Activated CD4-positive, alpha-beta T cell treated with anti-CD3 and anti-CD28 coated beads, Interleukin-2, Interleukin-4, amounts not matched to agents 100 ng/mL and 50 ng/mL, durations not matched to agents 16 hours and 8 hours (primary cell): ENCODE results near the gene DMAC2L.
"Not testable (repeated sequence)": the region's sequence is repeated elsewhere in the genome, so short reads cannot be mapped to it uniquely, and the experiment has no call there.

ENCODE experiments used
- DNase-seq: peaks from one replicate; pipeline ENCODE4 v3.0.0-alpha.2; 2020; ENCODE audit warnings: low spot score

DMAC2L gene

GRCh38 chr14:50356283-50356682, 44.2 kb downstream of the DMAC2L start:
- DNase-seq: not testable (repeated sequence)

GRCh38 chr14:50357124-50357523, 45.0 kb downstream of the DMAC2L start:
- DNase-seq: no peak

GRCh38 chr14:50357753-50358395, 45.8 kb downstream of the DMAC2L start:
- no peak for DNase-seq

GRCh38 chr14:50359631-50360030, 47.5 kb downstream of the DMAC2L start:
- DNase-seq: no peak

GRCh38 chr14:50360093-50360492, 48.0 kb downstream of the DMAC2L start:
- DNase-seq: no peak

- DNase-seq: no peak
Observed at GRCh38 chr14:50360851-50361250, 48.7 kb downstream of the DMAC2L start.

GRCh38 chr14:50361473-50362403, 49.6 kb downstream of the DMAC2L start:
- not testable (repeated sequence) for DNase-seq

- peak; percentile 28 for DNase-seq
Observed at GRCh38 chr14:50362764-50363713, 50.9 kb downstream of the DMAC2L start.

GRCh38 chr14:50363714-50364111, 51.6 kb downstream of the DMAC2L start:
- DNase-seq: peak; percentile 77

- no peak for DNase-seq
Observed at GRCh38 chr14:50364792-50365191, 52.7 kb downstream of the DMAC2L start.

GRCh38 chr14:50365572-50365971, 53.4 kb downstream of the DMAC2L start:
- not testable (repeated sequence) for DNase-seq

- no peak for DNase-seq
Observed at GRCh38 chr14:50366115-50366514, 54.0 kb downstream of the DMAC2L start.

GRCh38 chr14:50366589-50366988, 54.5 kb downstream of the DMAC2L start:
- no peak for DNase-seq

- no peak for DNase-seq
Observed at GRCh38 chr14:50371546-50371945, 59.4 kb downstream of the DMAC2L start.

- no peak for DNase-seq
Observed at GRCh38 chr14:50373959-50374358, 61.8 kb downstream of the DMAC2L start.

- DNase-seq: no peak
Observed at GRCh38 chr14:50375760-50376159, 63.6 kb downstream of the DMAC2L start.
